ENCODE measurements around the gene LHFPL6. TPM values are rescaled to one million over a fixed set of nuclear protein-coding genes. Genes with fewer than 3 reads are reported as not detected.

LHFPL6 gene
- total and polyA plus RNA-seq, 2 experiments from 2014 or later = 7.8 to 9.5 TPM

DNA sequence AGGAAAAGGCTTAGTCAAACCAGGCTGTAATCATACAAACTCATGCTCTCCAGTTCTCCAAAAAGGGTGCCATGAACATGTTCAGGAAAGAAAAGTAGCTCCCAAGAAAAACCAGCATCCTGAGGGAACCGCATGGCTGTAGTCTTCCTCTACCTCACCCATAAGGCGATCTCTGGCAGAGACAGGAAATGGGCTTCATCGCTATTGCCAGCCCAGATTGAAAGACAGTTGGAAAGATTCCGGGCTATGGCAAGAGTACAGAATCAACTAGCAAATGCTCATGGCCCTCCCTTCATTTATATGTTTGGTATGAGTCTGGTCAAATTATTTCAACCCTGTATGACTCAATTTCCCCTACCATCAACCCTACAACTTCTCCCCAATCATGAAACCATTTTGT is 140.1 kb downstream of the LHFPL6 start:
- no peaks in the 10 kb centered on the region for H3K79me2 ChIP-seq (replicated peaks; ENCODE audit: insufficient read depth)
- no peak overlapping the region for H3K4me3 Mint-ChIP-seq
- H3K4me1 Mint-ChIP-seq = peaks cover 6% of the 10 kb centered on the region; the same call in 2 of the 3 replicates
- H3K36me3 ChIP-seq (ENCODE audit: insufficient read depth) = no peaks in the 10 kb centered on the region
- H3K27me3 Mint-ChIP-seq (ENCODE audit: insufficient read depth, low read depth, poor library complexity) = no peaks in the 10 kb centered on the region
- ATAC-seq (no peak), DNase-seq (ENCODE audit: low spot score) (no peak)
- no peak overlapping the region for H3K27ac Mint-ChIP-seq
- H3F3A ChIP-seq (replicated peaks; ENCODE audit: low read depth) = no peaks in the 10 kb centered on the region
- no peak overlapping the region for H2AFZ ChIP-seq
- H3K27ac ChIP-seq (ENCODE audit: low read depth) = no peak overlapping the region
- no peaks in the 10 kb centered on the region; the same call in 1 of the 2 replicates for H3K4me1 ChIP-seq (ENCODE audit: insufficient read depth)
- H3K36me3 Mint-ChIP-seq (ENCODE audit: low read depth) = no peaks in the 10 kb centered on the region
- no peaks in the 10 kb centered on the region for H3K9me3 Mint-ChIP-seq
- no peaks in the 10 kb centered on the region for H4K20me1 ChIP-seq (replicated peaks; ENCODE audit: insufficient read depth)
- no peak for TF ChIP-seq JUNB (IDR thresholded peaks at IDR 0.05; ENCODE audit: unreplicated experiment)
- TF ChIP-seq ZNF114 (CRISPR knock-in tag; IDR thresholded peaks at IDR 0.05) = no peak
- TF ChIP-seq, protein P1, sequence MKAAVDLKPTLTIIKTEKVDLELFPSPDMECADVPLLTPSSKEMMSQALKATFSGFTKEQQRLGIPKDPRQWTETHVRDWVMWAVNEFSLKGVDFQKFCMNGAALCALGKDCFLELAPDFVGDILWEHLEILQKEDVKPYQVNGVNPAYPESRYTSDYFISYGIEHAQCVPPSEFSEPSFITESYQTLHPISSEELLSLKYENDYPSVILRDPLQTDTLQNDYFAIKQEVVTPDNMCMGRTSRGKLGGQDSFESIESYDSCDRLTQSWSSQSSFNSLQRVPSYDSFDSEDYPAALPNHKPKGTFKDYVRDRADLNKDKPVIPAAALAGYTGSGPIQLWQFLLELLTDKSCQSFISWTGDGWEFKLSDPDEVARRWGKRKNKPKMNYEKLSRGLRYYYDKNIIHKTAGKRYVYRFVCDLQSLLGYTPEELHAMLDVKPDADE (IDR thresholded peaks at IDR 0.05) = no peak
- TF ChIP-seq, protein P2, sequence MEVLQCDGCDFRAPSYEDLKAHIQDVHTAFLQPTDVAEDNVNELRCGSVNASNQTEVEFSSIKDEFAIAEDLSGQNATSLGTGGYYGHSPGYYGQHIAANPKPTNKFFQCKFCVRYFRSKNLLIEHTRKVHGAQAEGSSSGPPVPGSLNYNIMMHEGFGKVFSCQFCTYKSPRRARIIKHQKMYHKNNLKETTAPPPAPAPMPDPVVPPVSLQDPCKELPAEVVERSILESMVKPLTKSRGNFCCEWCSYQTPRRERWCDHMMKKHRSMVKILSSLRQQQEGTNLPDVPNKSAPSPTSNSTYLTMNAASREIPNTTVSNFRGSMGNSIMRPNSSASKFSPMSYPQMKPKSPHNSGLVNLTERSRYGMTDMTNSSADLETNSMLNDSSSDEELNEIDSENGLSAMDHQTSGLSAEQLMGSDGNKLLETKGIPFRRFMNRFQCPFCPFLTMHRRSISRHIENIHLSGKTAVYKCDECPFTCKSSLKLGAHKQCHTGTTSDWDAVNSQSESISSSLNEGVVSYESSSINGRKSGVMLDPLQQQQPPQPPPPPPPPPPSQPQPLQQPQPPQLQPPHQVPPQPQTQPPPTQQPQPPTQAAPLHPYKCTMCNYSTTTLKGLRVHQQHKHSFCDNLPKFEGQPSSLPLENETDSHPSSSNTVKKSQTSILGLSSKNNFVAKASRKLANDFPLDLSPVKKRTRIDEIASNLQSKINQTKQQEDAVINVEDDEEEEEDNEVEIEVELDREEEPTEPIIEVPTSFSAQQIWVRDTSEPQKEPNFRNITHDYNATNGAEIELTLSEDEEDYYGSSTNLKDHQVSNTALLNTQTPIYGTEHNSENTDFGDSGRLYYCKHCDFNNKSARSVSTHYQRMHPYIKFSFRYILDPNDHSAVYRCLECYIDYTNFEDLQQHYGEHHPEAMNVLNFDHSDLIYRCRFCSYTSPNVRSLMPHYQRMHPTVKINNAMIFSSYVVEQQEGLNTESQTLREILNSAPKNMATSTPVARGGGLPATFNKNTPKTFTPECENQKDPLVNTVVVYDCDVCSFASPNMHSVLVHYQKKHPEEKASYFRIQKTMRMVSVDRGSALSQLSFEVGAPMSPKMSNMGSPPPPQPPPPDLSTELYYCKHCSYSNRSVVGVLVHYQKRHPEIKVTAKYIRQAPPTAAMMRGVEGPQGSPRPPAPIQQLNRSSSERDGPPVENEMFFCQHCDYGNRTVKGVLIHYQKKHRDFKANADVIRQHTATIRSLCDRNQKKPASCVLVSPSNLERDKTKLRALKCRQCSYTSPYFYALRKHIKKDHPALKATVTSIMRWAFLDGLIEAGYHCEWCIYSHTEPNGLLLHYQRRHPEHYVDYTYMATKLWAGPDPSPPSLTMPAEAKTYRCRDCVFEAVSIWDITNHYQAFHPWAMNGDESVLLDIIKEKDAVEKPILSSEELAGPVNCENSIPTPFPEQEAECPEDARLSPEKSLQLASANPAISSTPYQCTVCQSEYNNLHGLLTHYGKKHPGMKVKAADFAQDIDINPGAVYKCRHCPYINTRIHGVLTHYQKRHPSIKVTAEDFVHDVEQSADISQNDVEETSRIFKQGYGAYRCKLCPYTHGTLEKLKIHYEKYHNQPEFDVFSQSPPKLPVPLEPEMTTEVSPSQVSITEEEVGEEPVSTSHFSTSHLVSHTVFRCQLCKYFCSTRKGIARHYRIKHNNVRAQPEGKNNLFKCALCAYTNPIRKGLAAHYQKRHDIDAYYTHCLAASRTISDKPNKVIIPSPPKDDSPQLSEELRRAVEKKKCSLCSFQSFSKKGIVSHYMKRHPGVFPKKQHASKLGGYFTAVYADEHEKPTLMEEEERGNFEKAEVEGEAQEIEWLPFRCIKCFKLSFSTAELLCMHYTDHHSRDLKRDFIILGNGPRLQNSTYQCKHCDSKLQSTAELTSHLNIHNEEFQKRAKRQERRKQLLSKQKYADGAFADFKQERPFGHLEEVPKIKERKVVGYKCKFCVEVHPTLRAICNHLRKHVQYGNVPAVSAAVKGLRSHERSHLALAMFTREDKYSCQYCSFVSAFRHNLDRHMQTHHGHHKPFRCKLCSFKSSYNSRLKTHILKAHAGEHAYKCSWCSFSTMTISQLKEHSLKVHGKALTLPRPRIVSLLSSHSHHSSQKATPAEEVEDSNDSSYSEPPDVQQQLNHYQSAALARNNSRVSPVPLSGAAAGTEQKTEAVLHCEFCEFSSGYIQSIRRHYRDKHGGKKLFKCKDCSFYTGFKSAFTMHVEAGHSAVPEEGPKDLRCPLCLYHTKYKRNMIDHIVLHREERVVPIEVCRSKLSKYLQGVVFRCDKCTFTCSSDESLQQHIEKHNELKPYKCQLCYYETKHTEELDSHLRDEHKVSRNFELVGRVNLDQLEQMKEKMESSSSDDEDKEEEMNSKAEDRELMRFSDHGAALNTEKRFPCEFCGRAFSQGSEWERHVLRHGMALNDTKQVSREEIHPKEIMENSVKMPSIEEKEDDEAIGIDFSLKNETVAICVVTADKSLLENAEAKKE (CRISPR knock-in tag; IDR thresholded peaks at IDR 0.05) = no peak
- no peak for TF ChIP-seq POLR2AphosphoS5 (IDR thresholded peaks at IDR 0.05; ENCODE audit: low read depth)
- TF ChIP-seq STAT1 (IDR thresholded peaks at IDR 0.05; ENCODE audit: unreplicated experiment) = no peak
- no peak for TF ChIP-seq EZH2phosphoT487 (IDR thresholded peaks at IDR 0.05; ENCODE audit: unreplicated experiment)
- TF ChIP-seq EZH2 (IDR thresholded peaks at IDR 0.05; ENCODE audit: low read depth, unreplicated experiment) = no peak
- TF ChIP-seq NANOG (IDR thresholded peaks at IDR 0.05; ENCODE audit: borderline replicate concordance) = no peak
- TF ChIP-seq, protein P3, sequence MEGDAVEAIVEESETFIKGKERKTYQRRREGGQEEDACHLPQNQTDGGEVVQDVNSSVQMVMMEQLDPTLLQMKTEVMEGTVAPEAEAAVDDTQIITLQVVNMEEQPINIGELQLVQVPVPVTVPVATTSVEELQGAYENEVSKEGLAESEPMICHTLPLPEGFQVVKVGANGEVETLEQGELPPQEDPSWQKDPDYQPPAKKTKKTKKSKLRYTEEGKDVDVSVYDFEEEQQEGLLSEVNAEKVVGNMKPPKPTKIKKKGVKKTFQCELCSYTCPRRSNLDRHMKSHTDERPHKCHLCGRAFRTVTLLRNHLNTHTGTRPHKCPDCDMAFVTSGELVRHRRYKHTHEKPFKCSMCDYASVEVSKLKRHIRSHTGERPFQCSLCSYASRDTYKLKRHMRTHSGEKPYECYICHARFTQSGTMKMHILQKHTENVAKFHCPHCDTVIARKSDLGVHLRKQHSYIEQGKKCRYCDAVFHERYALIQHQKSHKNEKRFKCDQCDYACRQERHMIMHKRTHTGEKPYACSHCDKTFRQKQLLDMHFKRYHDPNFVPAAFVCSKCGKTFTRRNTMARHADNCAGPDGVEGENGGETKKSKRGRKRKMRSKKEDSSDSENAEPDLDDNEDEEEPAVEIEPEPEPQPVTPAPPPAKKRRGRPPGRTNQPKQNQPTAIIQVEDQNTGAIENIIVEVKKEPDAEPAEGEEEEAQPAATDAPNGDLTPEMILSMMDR (conservative IDR thresholded peaks at IDR 0.05; ENCODE audit: low read depth in 2 of 2) = no peak
- TF ChIP-seq, protein P4, sequence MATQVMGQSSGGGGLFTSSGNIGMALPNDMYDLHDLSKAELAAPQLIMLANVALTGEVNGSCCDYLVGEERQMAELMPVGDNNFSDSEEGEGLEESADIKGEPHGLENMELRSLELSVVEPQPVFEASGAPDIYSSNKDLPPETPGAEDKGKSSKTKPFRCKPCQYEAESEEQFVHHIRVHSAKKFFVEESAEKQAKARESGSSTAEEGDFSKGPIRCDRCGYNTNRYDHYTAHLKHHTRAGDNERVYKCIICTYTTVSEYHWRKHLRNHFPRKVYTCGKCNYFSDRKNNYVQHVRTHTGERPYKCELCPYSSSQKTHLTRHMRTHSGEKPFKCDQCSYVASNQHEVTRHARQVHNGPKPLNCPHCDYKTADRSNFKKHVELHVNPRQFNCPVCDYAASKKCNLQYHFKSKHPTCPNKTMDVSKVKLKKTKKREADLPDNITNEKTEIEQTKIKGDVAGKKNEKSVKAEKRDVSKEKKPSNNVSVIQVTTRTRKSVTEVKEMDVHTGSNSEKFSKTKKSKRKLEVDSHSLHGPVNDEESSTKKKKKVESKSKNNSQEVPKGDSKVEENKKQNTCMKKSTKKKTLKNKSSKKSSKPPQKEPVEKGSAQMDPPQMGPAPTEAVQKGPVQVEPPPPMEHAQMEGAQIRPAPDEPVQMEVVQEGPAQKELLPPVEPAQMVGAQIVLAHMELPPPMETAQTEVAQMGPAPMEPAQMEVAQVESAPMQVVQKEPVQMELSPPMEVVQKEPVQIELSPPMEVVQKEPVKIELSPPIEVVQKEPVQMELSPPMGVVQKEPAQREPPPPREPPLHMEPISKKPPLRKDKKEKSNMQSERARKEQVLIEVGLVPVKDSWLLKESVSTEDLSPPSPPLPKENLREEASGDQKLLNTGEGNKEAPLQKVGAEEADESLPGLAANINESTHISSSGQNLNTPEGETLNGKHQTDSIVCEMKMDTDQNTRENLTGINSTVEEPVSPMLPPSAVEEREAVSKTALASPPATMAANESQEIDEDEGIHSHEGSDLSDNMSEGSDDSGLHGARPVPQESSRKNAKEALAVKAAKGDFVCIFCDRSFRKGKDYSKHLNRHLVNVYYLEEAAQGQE (IDR thresholded peaks at IDR 0.05; ENCODE audit: unreplicated experiment) = no peak
- TF ChIP-seq CREB1 (CRISPR knock-in tag; IDR thresholded peaks at IDR 0.05; ENCODE audit: low read depth) = no peak
- no peak for TF ChIP-seq ZNF331 (CRISPR knock-in tag; IDR thresholded peaks at IDR 0.05; ENCODE audit: low read depth)
- H3K4me3 ChIP-seq = no peak overlapping the region
- H3K27me3 ChIP-seq (ENCODE audit: insufficient read depth) = no peaks in the 10 kb centered on the region
- no peaks in the 10 kb centered on the region for H3K9me2 ChIP-seq (ENCODE audit: insufficient read depth)
- H3K4me2 ChIP-seq = no peak overlapping the region

Measured in GM23338 (cell line).